CD1c-positive myeloid dendritic cell (primary cell): ENCODE results near the gene CCDC88C.

ENCODE experiments used
- DNase-seq: peaks from one replicate; pipeline ENCODE4 v3.0.0-alpha.2; 2016; ENCODE audit errors: extremely low spot score

Gene CCDC88C

DNA sequence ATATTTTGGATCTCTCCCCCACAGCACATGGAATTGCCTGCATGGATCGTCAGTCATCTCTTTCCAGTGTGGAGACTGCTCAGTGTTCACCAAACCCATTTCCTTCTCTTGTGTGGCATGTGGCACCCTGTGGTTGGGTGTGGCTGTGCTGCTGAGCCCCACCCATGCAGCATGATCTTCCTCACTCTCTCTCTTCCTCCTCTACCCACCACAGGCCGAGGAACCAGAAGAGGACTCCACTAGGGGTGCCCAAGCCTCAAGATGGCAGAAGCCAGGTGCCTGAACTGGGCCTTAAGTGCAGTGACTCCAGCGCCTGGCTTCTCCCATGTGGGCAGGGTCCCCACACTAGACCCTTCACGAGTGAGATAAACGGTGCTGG is 106.3 kb downstream of the CCDC88C start:
- peak; percentile 46 for DNase-seq

DNA sequence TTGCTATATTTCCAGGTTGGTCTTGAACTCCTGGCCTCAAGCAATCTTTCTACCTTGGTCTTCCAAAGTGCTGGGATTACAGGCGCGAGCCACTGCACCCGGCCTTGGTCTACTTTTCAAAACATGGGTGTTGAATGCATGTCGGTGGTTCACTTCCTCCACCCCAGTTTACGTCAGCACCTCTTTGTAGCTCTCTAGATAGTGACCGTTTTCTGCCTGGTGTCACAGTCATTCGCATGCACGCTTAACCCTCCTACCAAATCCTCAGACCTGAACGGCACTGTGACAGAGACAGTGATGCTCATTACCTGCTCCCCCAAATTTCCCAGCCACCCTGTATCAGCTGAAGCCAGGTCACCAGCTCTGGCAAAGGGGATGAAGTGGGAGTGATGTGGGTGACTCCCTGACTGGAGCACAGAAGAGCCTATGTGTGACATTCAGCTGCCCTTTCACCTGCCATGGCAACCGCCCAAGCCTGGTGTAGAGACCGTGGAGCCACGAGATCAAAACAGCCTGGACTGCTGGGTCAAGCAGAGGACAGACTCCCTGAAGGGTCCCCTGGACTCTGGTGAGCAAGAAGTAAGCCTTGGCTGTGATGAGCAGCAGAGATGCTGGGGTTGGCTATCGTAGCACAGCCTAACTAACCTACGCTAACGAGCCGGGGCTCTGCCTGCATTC is 106.9 kb downstream of the CCDC88C start:
- DNase-seq: no peak

DNA sequence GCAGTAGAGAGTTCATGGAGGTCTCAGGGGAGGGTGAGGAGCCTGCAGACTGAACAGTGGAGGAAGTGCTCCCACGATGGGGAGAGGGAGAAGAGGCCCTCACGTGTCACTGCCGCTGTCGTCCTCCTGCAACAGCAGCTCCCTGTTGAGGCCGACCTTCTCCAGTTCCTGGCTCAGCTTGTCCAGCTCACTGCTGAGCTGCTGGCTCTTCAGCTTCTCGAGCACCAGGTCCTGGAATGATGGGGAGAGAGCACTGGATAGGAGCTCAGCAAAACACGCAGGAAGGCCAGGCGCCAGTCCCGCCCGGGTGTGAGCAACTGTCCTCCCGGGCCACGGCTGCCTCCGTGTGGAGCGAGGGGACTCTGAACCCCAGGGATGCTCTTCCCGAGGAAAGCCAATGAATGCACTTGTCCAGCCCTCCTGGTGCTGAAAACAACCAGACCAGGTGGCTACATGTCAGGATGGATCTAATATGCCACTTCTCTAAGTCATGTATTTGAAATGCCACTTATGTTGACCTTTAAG is 107.8 kb downstream of the CCDC88C start:
- DNase-seq: no peak

- no peak for DNase-seq
Measured at GRCh38 chr14:91308337-91308736, 109.3 kb downstream of the CCDC88C start.

GRCh38 chr14:91307652-91308051 is 110.0 kb downstream of the CCDC88C start:
- no peak for DNase-seq

GRCh38 chr14:91307046-91307445 is 110.6 kb downstream of the CCDC88C start:
- DNase-seq: no peak

DNA sequence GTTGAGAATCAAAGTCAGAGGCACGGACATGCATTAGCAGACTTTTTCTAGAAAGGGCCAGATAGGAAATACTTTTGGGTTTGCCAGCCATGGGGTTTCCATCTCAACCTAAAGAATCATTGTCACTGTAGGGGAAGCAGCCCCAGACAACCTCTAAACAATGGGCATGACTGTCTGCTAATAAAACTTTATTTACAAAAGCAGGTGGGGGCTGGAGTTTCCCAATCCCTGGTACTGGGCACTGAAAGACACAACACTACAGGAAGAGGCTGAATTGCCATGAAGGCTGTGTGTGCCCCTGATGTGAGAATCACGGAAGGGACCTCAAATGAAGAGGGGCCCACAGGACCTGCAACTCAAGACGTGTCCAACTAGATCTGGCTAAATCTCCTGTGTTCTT is 111.1 kb downstream of the CCDC88C start:
- no peak for DNase-seq

DNA sequence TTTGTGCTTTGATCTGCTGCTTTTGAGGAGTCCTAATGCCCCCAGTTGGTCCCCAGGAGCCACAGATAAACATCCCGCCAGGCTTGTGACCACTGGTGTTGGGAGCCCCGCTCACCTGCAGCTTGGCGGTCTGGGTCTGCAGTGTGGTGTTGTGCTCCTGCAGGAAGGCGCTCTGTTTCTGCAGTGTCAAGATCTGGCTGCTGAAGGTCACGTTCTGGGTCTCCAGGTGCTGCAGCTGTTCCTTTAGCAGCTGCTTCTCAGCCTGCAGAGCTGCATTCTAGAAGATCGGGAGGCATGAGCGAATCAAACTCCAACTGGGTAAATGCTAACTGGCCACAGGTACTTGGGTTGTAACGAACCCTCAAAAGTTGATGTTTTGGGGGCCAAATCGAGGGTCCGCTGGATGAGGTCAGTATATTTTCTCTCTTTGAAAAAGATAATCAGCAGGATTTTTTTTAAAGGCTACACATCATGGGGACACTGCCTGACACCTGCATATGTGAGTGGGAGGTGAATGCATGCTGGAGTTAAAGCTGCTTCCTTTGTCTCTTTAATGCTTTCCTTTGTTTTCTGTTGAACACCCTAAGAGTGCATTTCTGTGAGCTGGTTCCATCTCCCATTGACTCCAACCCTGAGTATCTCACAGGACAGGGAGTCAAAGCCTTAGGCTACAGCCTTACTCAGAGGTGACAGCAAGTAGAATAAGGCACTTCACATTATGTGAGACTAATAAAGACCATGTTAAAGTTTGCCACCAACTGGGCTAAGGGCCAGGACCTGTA is 111.8 kb downstream of the CCDC88C start:
- DNase-seq: no peak

GRCh38 chr14:91303924-91304229 is 113.7 kb downstream of the CCDC88C start:
- DNase-seq: no peak

- DNase-seq: no peak
Measured at GRCh38 chr14:91303091-91303923, 114.3 kb downstream of the CCDC88C start.

DNA sequence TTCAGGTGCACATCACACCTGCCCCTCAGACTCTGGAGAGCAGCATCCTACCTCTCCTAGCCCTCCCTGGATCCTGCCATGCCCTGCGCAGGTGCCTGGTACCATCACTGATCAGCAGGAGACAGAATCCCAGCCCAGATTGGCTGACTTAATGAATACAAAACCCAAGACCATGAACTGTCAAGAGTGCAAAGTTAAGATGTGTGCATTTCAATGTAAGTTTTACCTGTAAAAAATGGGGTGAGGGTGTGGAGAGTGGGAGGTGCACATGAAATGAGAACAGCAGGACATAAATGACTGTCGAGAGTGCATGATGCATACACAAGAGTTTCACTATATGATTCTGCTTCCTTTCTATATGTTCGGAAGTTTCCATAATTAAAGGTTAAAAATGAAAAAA is 115.2 kb downstream of the CCDC88C start:
- no peak for DNase-seq

- DNase-seq: no peak
Measured at GRCh38 chr14:91300957-91301356, 116.7 kb downstream of the CCDC88C start.

DNA sequence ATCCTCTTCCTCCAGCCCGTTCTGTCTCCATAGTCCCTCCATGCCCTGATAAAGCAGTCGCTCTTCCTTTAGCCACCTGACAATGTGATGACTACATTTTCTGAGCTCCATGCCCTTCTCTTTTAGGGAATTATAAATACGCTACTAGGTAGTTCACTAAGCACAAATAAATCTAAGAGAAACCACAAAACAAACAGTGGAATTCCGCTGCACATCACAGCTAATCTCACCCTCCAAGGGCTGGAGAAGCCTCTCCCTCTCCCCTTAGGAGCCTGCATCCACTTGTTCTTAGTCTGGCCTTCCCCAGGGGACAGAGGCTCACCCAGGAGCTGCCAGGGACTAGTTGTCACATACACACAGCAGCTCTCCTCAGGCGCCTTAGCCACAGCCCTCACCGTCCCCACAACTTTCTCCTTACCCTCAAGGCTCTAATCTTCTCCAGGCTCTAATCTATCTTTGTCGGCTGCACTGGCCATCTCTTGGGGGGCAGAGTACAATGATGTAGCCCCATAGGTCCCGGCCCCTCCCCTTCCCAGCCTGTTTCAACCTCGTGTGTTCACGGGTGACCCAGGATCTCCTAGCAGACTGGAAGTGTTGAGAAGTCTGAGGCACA is 117.2 kb downstream of the CCDC88C start:
- DNase-seq: no peak

DNA sequence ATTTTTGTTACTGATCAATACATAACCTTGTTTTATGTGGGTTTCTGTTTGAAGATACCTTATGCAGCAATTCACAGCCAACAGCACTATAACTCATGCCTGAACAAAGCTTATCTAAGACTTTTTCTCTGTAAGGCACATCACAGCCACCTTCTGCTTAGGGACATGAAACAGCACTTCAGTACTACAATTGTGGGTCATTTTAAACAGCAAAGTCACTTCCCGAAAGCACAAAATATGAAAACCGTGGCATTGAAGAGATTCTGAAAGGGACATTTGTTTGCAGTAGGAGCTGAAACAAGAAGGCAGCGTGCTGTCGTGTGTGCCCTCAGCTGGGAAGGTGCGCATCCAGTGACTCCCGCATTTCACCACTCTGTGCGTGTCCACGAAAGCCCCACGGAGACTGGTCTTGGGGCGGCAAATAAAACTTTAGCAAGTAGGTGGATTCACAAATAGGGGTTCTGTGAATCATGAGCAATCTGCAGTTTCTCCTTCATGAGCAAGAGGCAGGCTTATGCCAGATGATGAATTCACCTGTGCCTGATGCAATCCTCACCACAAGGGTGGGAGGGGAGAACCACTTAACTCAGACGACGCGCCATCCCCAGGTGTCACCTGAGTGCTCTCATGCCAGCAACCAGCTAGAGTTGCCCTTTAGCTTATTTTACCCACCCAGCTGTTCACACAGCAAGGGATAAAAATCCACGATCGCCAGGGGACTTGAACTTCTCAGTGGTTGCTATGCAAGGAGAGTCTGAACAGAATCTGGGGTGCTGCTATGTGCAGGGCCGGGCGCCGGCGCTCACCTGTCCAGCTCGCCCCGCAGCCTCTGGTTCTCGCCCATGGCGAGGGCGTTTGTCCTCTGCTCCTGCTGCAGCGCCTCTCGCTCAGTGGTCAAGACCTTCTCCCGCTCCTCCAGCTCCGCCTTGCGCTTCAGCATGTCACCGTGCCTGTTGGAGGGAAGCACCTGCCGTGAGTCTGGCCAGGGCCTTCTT is 118.2 kb downstream of the CCDC88C start:
- no peak for DNase-seq

- no peak for DNase-seq
Measured at GRCh38 chr14:91298576-91298975, 119.0 kb downstream of the CCDC88C start.

GRCh38 chr14:91297081-91297711 is 120.4 kb downstream of the CCDC88C start:
- DNase-seq: no peak

DNA sequence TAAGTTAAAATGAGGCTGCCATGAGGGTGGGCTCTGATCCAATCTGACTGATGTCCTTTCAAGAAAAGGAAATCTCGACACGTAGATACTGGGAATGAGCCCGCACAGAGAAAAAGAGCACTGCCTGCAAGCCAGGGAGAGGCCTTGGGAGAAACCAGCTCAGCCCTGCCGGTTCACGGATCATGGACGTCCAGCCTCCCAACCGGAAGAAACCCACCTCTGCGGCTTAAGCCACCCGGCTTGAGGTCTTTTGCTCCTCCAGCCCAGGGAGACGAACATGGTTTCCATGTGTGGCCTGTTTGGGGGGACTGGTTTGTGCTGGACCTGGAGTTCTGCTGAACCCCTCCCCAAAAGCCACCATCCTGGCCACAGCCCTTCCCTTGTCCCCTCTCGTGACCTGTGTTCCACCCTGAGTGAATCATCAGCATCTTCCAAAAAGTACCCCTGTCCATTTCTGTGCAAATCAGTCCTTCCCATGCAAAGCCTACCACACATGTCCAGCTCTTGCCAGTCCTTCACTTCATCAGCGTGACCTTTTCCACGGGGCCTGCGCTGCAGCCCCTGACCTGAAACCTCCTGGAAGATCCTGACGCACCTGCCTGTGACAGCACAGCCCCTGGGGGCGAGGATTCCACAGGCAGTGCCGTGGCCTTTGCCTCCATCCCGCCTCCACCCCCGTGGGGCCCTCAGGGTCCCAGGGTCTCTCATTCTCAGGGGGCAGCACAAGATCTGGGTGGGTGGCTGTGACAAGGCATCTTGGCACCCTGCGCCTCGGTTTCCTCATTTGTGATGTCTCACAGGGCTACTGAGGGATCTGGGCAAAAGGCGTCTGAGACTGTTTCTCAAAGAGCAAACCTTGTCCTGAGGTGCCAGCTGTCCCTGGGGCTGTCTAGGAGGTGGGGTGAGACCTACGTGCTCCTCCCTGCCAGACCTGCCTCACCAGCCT is 121.5 kb downstream of the CCDC88C start:
- DNase-seq: no peak

GRCh38 chr14:91295276-91295845 is 122.3 kb downstream of the CCDC88C start:
- DNase-seq: no peak

DNA sequence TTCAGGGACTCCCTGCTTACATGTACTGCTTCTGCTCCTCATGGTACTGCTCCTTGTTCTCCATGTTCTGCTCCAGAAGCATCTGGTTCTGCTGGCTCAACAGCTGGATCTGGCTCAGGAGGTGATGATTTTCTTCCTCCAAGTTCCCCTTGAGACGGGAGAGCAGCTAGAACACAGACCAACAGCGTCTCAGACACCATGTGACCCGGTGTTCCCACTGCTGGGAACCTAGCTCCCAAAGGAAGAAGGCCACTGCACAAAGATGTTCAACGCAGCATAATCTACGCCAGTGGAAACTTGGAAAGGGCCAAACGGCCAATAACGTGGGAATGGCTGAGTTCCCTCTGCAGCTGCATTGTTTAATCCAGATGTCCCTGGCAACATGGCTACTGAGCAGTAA is 123.5 kb downstream of the CCDC88C start:
- DNase-seq: no peak
